OCI-LY7 (cell line): ENCODE data around the gene SMPD3. TPM values are rescaled to one million over a fixed set of nuclear protein-coding genes. Genes with fewer than 3 reads are reported as not detected.

ENCODE experiments used
- BruUV-seq: library from RNA; stranded (reverse); fragments of 400-500 nt; replicated peaks from 2 replicates; lab custom pipeline; 2021; lab: Mats Ljungman, UMichigan
- CTCF ChIA-PET: fragments of 300-600 bp; sonication (Branson Sonifier 250); formaldehyde crosslinking; loops from one replicate; lab custom pipeline; 2022; ENCODE audit warnings: antibody characterized with exemption; ENCODE audit not compliant: unreplicated experiment; lab: Charles Lee
- POLR2A ChIA-PET: fragments of 300-600 bp; sonication (Branson Sonifier 250); formaldehyde crosslinking; loops from one replicate; lab custom pipeline; 2022; ENCODE audit warnings: antibody characterized with exemption; lab: Charles Lee
- DNase-seq: peaks from one replicate; pipeline ENCODE4 v3.0.0-alpha.2; 2015; ENCODE audit warnings: low spot score
- H2AFZ ChIP-seq: fragments of 200-600 bp; sonication (generic), shearing (Covaris generic); 2 replicates; pipeline ENCODE4 v1.6.1; 2014; ENCODE audit warnings: mild to moderate bottlenecking, antibody characterized with exemption, low read length, moderate library complexity
- H3K27ac ChIP-seq: fragments of 200-600 bp; sonication (generic); 2 replicates; pipeline ENCODE4 v1.5.1; 2014; ENCODE audit warnings: mixed run types, low read depth, mild to moderate bottlenecking, moderate library complexity, low read length, inconsistent platforms; ENCODE audit not compliant: poor library complexity, severe bottlenecking
- H3K36me3 ChIP-seq: fragments of 200-600 bp; sonication (generic); 2 replicates; pipeline ENCODE4 v1.6.1; 2014; ENCODE audit warnings: mild to moderate bottlenecking, antibody characterized with exemption, low read length, moderate library complexity, mixed read lengths; ENCODE audit not compliant: insufficient read depth
- H3K4me1 ChIP-seq: fragments of 200-600 bp; sonication (generic); 2 replicates; pipeline ENCODE4 v1.5.1; 2014; ENCODE audit warnings: mild to moderate bottlenecking, low read length; ENCODE audit not compliant: insufficient read depth, poor library complexity, severe bottlenecking
- H3K4me2 ChIP-seq: fragments of 200-600 bp; sonication (generic); 2 replicates; pipeline ENCODE4 v1.6.1; 2014; ENCODE audit warnings: mild to moderate bottlenecking, low read length
- H3K4me3 ChIP-seq: fragments of 200-600 bp; sonication (generic); 2 replicates; pipeline ENCODE4 v1.5.1; 2014; ENCODE audit warnings: mild to moderate bottlenecking, low read depth, low read length; ENCODE audit not compliant: poor library complexity, severe bottlenecking
- H3K79me2 ChIP-seq: fragments of 200-600 bp; sonication (generic); 2 replicates; pipeline ENCODE4 v1.6.1; 2016; ENCODE audit warnings: low read depth, mild to moderate bottlenecking, low read length, moderate library complexity, mixed read lengths; ENCODE audit not compliant: insufficient read depth
- H3K9me2 ChIP-seq: fragments of 200-600 bp; sonication (generic); 2 replicates; pipeline ENCODE4 v1.6.1; 2016; ENCODE audit warnings: mild to moderate bottlenecking, low read length, mixed read lengths; ENCODE audit not compliant: insufficient read depth
- H3K9me3 ChIP-seq: fragments of 200-600 bp; sonication (generic); 2 replicates; pipeline ENCODE4 v1.6.1; 2014; ENCODE audit warnings: mild to moderate bottlenecking, mixed run types, low read length, mixed read lengths
- H4K20me1 ChIP-seq: fragments of 200-600 bp; sonication (generic); 2 replicates; pipeline ENCODE4 v1.6.1; 2014; ENCODE audit warnings: mild to moderate bottlenecking, antibody characterized with exemption, low read length, moderate library complexity, mixed read lengths; ENCODE audit not compliant: insufficient read depth
- CTCF ChIP-seq: fragments of 200-600 bp; sonication (generic); conservative IDR thresholded peaks from 2 replicates; pipeline ENCODE4 v1.5.1; 2014; ENCODE audit warnings: mild to moderate bottlenecking, antibody characterized with exemption, low read length, moderate library complexity, mixed read lengths
- EZH2phosphoT487 ChIP-seq: fragments of 200-600 bp; sonication (generic); IDR thresholded peaks from 2 replicates; pipeline ENCODE4 v1.6.1; 2018; ENCODE audit warnings: low read depth, borderline replicate concordance, mild to moderate bottlenecking, mixed run types, antibody characterized with exemption, low read length, moderate library complexity, mixed read lengths
- intact Hi-C: fragments of 100-400 bp; cut with micrococcal nuclease; formaldehyde crosslinking; loops from one replicate; pipeline ENCODE4 v1.10.0; 2022; ENCODE audit not compliant: unreplicated experiment
- total RNA-seq, 2 experiments: library from RNA; depleted of rRNA in 1 of 2; stranded (reverse); fragments of >200 nt in 1 of 2; shearing (Covaris generic) in 1 of 2; gene quantifications; 2 replicates each; pipeline ENCODE4 v1.2.3, GENCODE V29; 2014 to 2022

SMPD3 gene
- total RNA-seq, 2 experiments from 2014 or later, result 0.16 to 0.51 TPM

GRCh38 chr16:68395167-68395786 lies 53.0 kb downstream of the SMPD3 start:
- POLR2A ChIA-PET, result interaction anchor here (0.7 to 1.6 kb wide), 3 partner anchors 12 to 28 kb away, joined by 3 to 5 read pairs (median 3); no protein-coding TSS in a partner anchor
- Histone ChIP-seq H3K4me2 (no peak overlapping the region), H3K4me1 (no peaks in the 10 kb centered on the region), H3K27ac (no peak overlapping the region), H3K36me3 (no peaks in the 10 kb centered on the region), H2AFZ (no peak overlapping the region), H3K9me2 (no peaks in the 10 kb centered on the region), H3K4me3 (no peak overlapping the region), H3K79me2 (no peaks in the 10 kb centered on the region), H4K20me1 (no peaks in the 10 kb centered on the region), H3K9me3 (no peaks in the 10 kb centered on the region)
- TF ChIP-seq EZH2phosphoT487 (no peak), CTCF (no peak)
- no peak for DNase-seq
- intact Hi-C loops, result loop anchor here (5.0 kb wide), 1 partner anchor 47 kb away; no protein-coding TSS in a partner anchor
- CTCF ChIA-PET, result no interaction called here
- BruUV-seq, result no TSS peak

GRCh38 chr16:68393333-68393732 lies 55.0 kb downstream of the SMPD3 start:
- no peaks in the 10 kb centered on the region for H3K4me1 ChIP-seq
- ChIA-PET POLR2A (interaction anchor here (0.6 kb wide), 1 partner anchor 24 kb away, joined by 4 read pairs; no protein-coding TSS in a partner anchor), CTCF (no interaction called here)
- intact Hi-C loops, result no loop called here
- no peak overlapping the region for H2AFZ ChIP-seq
- no peak overlapping the region for H3K27ac ChIP-seq
- H3K4me3 ChIP-seq, result no peak overlapping the region
- H4K20me1 ChIP-seq, result no peaks in the 10 kb centered on the region
- H3K79me2 ChIP-seq, result no peaks in the 10 kb centered on the region
- no TSS peak for BruUV-seq
- no peaks in the 10 kb centered on the region for H3K36me3 ChIP-seq
- TF ChIP-seq CTCF (no peak), EZH2phosphoT487 (no peak)
- H3K9me2 ChIP-seq, result no peaks in the 10 kb centered on the region
- DNase-seq, result no peak
- H3K9me3 ChIP-seq, result no peaks in the 10 kb centered on the region
- no peak overlapping the region for H3K4me2 ChIP-seq

- no TSS peak for BruUV-seq
- POLR2A ChIA-PET, result interaction anchor here (0.6 kb wide), 2 partner anchors 529 to 796 kb away, joined by 3 to 4 read pairs; no protein-coding TSS in a partner anchor
- CTCF ChIA-PET, result no interaction called here
- H3K4me3 ChIP-seq, result no peak overlapping the region
- no peaks in the 10 kb centered on the region for H3K9me2 ChIP-seq
- H3K4me2 ChIP-seq, result no peak overlapping the region
- DNase-seq, result no peak
- TF ChIP-seq EZH2phosphoT487, result no peak
- TF ChIP-seq CTCF, result no peak
- no peaks in the 10 kb centered on the region for H3K36me3 ChIP-seq
- no peaks in the 10 kb centered on the region for H4K20me1 ChIP-seq
- H3K79me2 ChIP-seq, result no peaks in the 10 kb centered on the region
- intact Hi-C loops, result no loop called here
- H3K4me1 ChIP-seq, result no peaks in the 10 kb centered on the region
- no peaks in the 10 kb centered on the region for H3K9me3 ChIP-seq
- H2AFZ ChIP-seq, result no peak overlapping the region
- H3K27ac ChIP-seq, result no peak overlapping the region
Measured at GRCh38 chr16:68389750-68390371, 58.4 kb downstream of the SMPD3 start.
